Femur (tissue), 1 donor: ENCODE data around the gene ZNF714.

ENCODE experiments used
- DNase-seq: peaks from one replicate; pipeline ENCODE4 v3.0.0-alpha.2; 2017

ZNF714 gene

GRCh38 chr19:21082011-21082975 lies at the start of gene ZNF714:
TSS of gene ZNF714 (plus strand) at chr19:21082203. CDS start at chr19:21098269, 16,066 bp downstream.
- DNase-seq: peak; percentile 97

- DNase-seq: no peak
These were observed 37.0 kb upstream of the ZNF714 start for GRCh38 chr19:21045028-21045427.

GRCh38 chr19:21046489-21046888 lies 35.5 kb upstream of the ZNF714 start:
- no peak for DNase-seq

- no peak for DNase-seq
These were observed 34.3 kb upstream of the ZNF714 start for GRCh38 chr19:21047716-21048115.

DNA sequence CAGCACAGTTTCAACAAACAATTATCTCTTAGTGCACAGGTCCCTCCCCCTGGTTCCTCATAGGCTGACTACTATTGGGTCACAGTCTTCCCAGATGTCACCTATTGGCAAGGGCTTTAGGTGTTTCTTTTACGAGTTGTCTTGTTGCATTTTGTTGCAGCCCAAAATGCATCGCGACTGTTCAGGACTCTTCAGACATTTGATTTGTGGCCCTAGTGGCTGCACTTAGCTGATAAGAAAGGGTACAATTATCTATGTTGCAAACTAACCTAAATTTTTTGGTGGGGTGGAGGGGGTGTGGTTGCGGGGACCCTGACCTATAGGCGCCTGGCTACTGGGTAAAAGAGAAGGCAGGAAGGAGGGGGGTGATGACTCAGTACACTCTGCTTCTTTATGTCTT lies 29.1 kb upstream of the ZNF714 start:
- no peak for DNase-seq

GRCh38 chr19:21065336-21065735 lies 16.7 kb upstream of the ZNF714 start:
- DNase-seq: no peak

- no peak for DNase-seq
These were observed 2.3 kb downstream of the ZNF714 start for GRCh38 chr19:21084343-21084742.

GRCh38 chr19:21087871-21088270 lies 5.9 kb downstream of the ZNF714 start:
- no peak for DNase-seq

DNA sequence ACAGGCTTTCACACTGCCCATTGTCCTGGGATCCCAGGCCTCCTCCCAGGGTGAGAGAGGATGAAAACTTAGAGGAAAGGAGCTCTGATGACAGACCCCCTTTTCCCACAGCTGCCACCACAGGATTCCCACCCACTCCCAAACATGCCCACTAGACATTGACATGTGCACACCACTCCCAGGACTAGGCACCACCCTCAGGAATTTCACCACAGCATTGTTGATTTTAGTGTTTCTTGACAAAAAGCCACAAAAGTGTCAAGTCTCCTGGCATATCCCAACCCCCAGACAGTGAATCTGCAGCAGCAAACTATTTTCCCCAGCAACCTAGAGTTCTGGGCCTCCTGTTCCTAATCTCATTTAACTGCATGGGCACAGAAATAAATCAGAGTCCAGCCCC lies 10.1 kb downstream of the ZNF714 start:
- DNase-seq: peak; percentile 23

GRCh38 chr19:21094347-21095025 lies 12.5 kb downstream of the ZNF714 start:
- no peak for DNase-seq

- no peak for DNase-seq
These were observed 16.3 kb downstream of the ZNF714 start for GRCh38 chr19:21098291-21098690.

DNA sequence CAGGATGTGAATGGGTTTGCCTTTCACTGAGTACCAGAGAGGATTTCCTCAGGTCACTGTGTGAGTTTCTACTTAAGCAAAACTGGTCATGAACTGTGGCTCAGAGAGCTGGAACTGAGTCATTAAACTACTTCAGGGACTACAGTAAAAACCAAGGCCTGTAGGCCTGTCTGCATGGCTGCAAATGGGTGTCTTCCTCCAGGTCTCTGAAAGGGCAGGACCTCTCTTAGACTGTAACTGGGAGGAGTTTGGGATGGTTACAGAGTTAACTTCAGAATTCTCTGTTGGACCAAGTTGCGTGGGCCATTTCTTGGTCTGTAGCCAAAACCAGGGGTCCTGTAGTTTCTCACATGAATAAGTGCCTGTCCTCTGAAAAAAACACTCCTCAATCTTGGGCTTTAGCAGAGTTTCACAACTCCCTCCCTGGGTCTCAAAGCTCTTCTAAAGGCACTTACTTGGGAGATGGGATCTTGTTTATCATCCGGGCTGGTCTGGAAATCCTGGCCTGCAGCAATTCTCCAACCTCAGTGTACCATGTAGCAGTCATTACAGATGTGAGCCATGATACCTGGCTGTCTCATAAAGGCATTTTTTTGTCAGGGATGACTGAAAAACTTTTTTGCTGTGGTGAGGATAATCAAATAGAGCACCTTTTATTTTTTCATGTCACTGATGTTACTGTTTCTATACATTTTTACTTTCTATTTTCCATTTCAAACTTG lies 19.7 kb downstream of the ZNF714 start:
- DNase-seq: no peak

DNA sequence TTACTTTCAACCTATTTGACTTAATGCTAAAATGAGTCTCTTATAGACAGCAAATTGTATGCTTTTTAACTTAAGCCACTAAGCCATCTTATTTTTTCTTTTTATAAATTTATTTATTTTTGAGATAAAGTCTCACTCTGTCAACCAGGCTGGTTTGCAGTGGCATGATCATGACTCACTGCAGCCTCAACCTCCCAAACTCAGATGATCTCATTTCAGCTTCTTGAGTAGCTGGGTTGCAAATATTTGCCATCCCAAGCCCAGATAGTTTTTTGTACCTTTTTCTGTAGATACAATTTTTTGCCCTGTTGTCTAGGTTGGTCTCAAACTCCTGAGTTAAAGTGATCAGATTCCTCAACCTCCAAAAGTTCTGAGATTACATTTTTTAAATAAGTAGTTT lies 27.1 kb downstream of the ZNF714 start:
- DNase-seq: no peak

- DNase-seq: no peak
These were observed 28.2 kb downstream of the ZNF714 start for GRCh38 chr19:21110183-21110582.

DNA sequence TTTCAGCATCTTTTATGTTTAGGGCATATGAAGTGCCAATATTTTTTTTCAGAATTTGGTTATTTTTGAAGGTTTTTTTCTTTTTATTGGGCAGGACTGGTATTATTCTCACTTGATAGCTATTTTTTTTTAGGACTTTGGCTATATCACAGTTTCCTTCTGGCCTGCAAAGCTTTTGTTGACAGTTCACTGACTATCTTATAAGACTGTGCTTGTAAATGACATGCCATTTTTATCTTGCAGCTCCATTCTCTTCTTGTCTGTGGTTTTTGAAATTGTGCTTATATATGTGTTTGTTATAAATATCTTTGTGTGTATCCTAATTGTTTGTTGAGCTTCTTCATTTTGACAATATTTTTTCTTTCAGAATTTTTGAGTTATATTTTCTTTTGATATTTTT lies 33.4 kb downstream of the ZNF714 start:
- DNase-seq: no peak

DNA sequence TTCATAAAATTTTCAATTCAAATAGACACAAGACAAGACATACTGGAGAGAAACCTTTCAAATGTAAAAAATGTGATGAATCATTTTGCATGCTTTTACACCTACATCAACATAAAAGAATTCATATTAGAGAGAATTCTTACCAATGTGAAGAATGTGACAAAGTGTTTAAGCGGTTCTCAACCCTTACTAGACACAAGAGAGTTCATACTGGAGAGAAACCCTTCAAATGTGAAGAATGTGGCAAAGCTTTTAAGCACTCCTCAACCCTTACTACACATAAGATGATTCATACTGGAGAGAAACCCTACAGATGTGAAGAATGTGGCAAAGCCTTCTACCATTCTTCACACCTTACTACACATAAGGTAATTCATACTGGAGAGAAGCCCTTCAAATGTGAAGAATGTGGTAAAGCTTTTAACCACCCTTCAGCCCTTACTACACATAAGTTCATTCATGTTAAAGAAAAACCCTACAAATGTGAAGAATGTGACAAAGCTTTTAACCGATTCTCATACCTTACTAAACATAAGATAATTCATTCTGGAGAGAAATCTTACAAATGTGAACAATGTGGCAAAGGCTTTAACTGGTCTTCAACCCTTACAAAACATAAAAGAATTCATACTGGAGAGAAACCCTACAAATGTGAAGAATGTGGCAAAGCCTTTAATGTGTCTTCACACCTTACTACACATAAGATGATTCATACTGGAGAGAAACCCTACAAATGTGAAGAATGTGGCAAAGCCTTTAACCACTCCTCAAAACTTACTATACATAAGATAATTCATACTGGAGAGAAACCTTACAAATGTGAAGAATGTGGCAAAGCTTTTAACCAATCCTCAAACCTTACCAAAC lies 35.3 kb downstream of the ZNF714 start:
- no peak for DNase-seq

- no peak for DNase-seq
These were observed 44.1 kb downstream of the ZNF714 start for GRCh38 chr19:21126078-21126477.

GRCh38 chr19:21127001-21127400 lies 45.0 kb downstream of the ZNF714 start:
- no peak for DNase-seq

GRCh38 chr19:21127898-21128297 lies 45.9 kb downstream of the ZNF714 start:
- no peak for DNase-seq

DNA sequence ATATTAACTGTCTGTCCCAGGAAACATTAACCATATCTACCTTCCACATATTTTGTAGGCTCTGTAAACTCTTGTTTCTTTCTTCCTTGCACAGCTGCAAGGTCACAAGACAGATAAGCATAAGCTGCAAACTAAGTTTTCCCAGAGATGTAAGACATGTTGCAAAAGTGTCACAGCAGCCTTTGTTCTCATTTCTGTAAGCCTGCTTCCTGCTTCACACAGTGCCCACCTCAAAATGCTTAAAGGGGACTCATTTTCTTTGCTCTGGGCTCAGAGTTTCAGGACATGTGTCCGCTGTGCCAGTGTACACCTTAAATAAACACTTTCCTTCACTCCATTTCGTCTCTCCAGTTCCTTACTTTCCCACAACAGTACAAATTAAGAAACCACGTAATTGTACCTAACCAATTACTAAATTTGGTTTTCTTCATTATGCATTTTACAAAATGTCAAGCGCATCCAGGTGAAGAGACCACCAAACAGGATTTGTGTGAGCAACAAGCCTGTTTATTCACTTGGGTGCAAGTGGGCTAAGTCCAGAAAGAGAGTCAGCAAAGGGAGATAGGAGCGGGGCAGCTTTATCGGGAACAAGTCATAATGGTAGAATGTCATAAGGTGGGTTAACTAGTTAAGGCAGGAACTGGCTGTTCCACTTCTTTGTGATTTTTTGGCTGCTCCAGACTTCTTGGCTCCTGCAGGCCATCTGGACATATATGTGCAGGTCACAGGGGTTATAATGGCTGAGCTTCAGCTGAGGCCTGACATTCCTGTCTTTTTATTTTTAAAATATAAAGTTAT lies 47.1 kb downstream of the ZNF714 start:
- no peak for DNase-seq

- no peak for DNase-seq
These were observed 48.2 kb downstream of the ZNF714 start for GRCh38 chr19:21130097-21130775.
